ENCODE data around the gene INO80. TPM values are rescaled to one million over a fixed set of nuclear protein-coding genes. Genes with fewer than 3 reads are reported as not detected.

INO80 gene
- total RNA-seq, 4 donors from 2014 or later = 29.4 to 45.9 (median 41.0) TPM

DNA sequence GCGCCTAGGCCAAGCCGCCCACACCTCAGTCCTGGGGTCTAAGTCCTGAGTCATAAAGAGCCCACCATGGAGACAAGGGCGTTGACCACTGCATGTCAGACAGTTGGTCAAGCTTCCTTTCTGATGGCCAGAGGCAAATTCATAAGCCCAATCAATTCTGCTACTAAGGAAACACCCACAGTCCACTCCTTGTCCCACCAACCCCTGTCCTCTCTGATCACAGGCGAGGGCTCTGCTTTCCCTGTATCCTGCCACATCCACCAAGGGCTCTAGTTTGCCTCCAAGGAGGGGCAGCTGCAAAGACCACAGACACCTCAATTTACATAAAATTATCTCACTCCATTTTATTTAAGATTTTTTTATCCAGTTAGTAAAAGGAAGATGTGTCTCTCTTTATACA is 137.5 kb downstream of the INO80 start:
- no peaks in the 10 kb centered on the region for H3K27me3 ChIP-seq
- H3K9me3 ChIP-seq = no peaks in the 10 kb centered on the region
- H3K27ac ChIP-seq = no peak overlapping the region
- no peaks in the 10 kb centered on the region for H3K4me1 ChIP-seq
- peak in 1 of 2 donors; percentile 44 for DNase-seq (ENCODE audit: low spot score in 2 of 2)
- H3K36me3 ChIP-seq = peaks cover 81% of the 10 kb centered on the region
- TF ChIP-seq POLR2AphosphoS5 (IDR thresholded peaks at IDR 0.05) (no peak), EP300 (IDR thresholded peaks at IDR 0.05) (no peak), POLR2A (IDR thresholded peaks at IDR 0.05) (no peak)
- TF ChIP-seq, protein P1, sequence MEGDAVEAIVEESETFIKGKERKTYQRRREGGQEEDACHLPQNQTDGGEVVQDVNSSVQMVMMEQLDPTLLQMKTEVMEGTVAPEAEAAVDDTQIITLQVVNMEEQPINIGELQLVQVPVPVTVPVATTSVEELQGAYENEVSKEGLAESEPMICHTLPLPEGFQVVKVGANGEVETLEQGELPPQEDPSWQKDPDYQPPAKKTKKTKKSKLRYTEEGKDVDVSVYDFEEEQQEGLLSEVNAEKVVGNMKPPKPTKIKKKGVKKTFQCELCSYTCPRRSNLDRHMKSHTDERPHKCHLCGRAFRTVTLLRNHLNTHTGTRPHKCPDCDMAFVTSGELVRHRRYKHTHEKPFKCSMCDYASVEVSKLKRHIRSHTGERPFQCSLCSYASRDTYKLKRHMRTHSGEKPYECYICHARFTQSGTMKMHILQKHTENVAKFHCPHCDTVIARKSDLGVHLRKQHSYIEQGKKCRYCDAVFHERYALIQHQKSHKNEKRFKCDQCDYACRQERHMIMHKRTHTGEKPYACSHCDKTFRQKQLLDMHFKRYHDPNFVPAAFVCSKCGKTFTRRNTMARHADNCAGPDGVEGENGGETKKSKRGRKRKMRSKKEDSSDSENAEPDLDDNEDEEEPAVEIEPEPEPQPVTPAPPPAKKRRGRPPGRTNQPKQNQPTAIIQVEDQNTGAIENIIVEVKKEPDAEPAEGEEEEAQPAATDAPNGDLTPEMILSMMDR (IDR thresholded peaks at IDR 0.05) = no peak
- H3K4me3 ChIP-seq = no peak overlapping the region
- 100% methylated on average over 4 of the region's 4 CpGs for WGBS

DNA sequence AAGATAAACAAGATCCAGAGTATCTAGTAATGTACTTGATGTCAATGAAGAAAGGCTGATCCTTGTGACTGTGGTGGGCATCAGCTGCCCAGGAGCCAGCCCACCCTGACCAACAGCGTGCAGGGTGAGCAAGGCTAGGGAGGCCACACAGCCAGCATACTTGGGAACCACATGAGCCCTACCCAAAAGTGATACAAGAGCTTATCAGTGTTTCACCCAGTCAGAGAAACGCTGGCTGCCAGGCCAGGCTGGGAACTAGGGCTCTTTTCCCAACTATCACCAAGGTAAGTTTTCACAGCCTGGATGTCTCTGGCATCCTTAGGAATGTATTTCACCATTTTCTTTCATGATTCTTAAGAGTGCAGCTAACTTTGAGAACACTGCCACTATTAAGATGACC is 137.9 kb downstream of the INO80 start:
- H3K4me3 ChIP-seq = no peak overlapping the region
- H3K27me3 ChIP-seq = no peaks in the 10 kb centered on the region
- no peaks in the 10 kb centered on the region for H3K4me1 ChIP-seq
- TF ChIP-seq EP300 (IDR thresholded peaks at IDR 0.05) = no peak
- TF ChIP-seq POLR2AphosphoS5 (IDR thresholded peaks at IDR 0.05) = no peak
- TF ChIP-seq POLR2A (IDR thresholded peaks at IDR 0.05) = no peak
- TF ChIP-seq, protein P1 (IDR thresholded peaks at IDR 0.05) = no peak
- peak in 1 of 2 donors; percentile 29 for DNase-seq (ENCODE audit: low spot score in 2 of 2)
- 89% methylated on average over 2 of the region's 2 CpGs for WGBS
- H3K9me3 ChIP-seq = no peaks in the 10 kb centered on the region
- peaks cover 77% of the 10 kb centered on the region for H3K36me3 ChIP-seq
- H3K27ac ChIP-seq = no peak overlapping the region

DNA sequence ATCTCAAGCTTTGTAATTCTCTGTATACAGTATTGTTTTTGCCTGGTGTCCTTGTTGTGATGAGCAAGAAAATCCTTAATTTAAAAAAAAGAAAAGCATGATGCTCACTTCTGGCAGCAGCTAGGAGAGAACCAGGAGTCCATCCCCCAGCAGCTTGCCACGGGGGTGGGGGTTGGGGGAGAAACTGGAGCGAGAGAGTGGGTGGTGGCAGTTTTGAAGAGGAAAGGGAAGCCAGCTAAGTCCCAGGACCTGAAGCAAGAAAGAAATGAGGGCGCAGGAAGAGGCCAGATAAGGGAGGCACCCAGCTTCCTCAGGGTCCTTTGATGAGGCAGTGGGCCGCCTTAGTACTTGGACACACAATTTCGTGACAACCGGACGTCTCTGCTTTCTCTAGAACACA is 139.3 kb downstream of the INO80 start:
- Histone ChIP-seq H3K27ac (no peak overlapping the region), H3K27me3 (no peaks in the 10 kb centered on the region), H3K9me3 (no peaks in the 10 kb centered on the region), H3K4me3 (no peak overlapping the region), H3K36me3 (peaks cover 64% of the 10 kb centered on the region), H3K4me1 (peaks cover 2% of the 10 kb centered on the region)
- DNase-seq (ENCODE audit: low spot score in 2 of 2) = peak in 1 of 2 donors; percentile 16
- WGBS = 79% methylated on average over 7 of the region's 7 CpGs
- TF ChIP-seq POLR2AphosphoS5 (IDR thresholded peaks at IDR 0.05) (no peak), POLR2A (IDR thresholded peaks at IDR 0.05) (no peak), EP300 (IDR thresholded peaks at IDR 0.05) (no peak)
- TF ChIP-seq, protein P1 (IDR thresholded peaks at IDR 0.05) = no peak

DNA sequence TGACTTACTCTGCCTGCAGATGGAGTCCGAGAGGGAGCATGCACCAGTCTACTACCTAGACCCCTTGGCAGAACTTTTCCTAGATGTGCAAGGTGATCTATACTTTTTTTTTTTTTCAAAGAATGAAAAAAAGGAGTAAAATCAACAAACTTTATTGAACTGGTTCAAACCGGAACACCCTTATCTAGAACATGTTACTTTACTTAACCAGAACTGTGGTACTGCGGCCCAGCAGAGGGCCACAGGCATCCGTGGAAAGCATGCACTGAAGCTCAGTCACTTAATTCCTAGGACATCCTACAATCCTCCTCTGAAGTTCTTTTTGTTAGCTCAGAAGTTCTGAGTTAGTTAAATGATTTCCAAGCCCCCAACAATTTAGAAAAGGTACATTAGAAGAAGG is 141.2 kb downstream of the INO80 start:
- 81% methylated on average over 4 of the region's 4 CpGs for WGBS
- DNase-seq (ENCODE audit: low spot score in 2 of 2) = peak in 1 of 2 donors; percentile 47
- Histone ChIP-seq H3K36me3 (peaks cover 45% of the 10 kb centered on the region), H3K4me1 (peaks cover 2% of the 10 kb centered on the region), H3K4me3 (no peak overlapping the region), H3K27ac (no peak overlapping the region), H3K27me3 (no peaks in the 10 kb centered on the region), H3K9me3 (no peaks in the 10 kb centered on the region)
- TF ChIP-seq, protein P1 (IDR thresholded peaks at IDR 0.05) = no peak
- TF ChIP-seq POLR2AphosphoS5 (IDR thresholded peaks at IDR 0.05) (no peak), EP300 (IDR thresholded peaks at IDR 0.05) (no peak), POLR2A (IDR thresholded peaks at IDR 0.05) (no peak)

GRCh38 chr15:40969363-40969762 is 146.7 kb downstream of the INO80 start:
- no peak for DNase-seq (ENCODE audit: low spot score in 2 of 2)
- no peaks in the 10 kb centered on the region for H3K9me3 ChIP-seq
- no peaks in the 10 kb centered on the region for H3K27me3 ChIP-seq
- TF ChIP-seq, protein P1 (IDR thresholded peaks at IDR 0.05) = no peak
- TF ChIP-seq POLR2AphosphoS5 (IDR thresholded peaks at IDR 0.05) = no peak
- TF ChIP-seq EP300 (IDR thresholded peaks at IDR 0.05) = no peak
- TF ChIP-seq POLR2A (IDR thresholded peaks at IDR 0.05) = no peak
- H3K4me1 ChIP-seq = peaks cover 2% of the 10 kb centered on the region
- 95% methylated on average over 8 of the region's 8 CpGs for WGBS
- no peak overlapping the region for H3K27ac ChIP-seq
- H3K36me3 ChIP-seq = no peaks in the 10 kb centered on the region
- H3K4me3 ChIP-seq = no peak overlapping the region
